Measurements from ENCODE around the gene SULT1B1. TPM values are rescaled to one million over a fixed set of nuclear protein-coding genes. Genes with fewer than 3 reads are reported as not detected.

SULT1B1 gene
- total and polyA plus RNA-seq, 12 donors: 0.22 to 2.7 (median 0.44) TPM

- 75 to 85% methylated on average over 6 of the region's 6 CpGs for WGBS, 2 donors
- intact Hi-C loops (cut with DNase I): no loop called here
- DNase-seq: no peak
- peak overlapping the region in 1 of 10 donors; percentile 70 for H3K27ac ChIP-seq
- H3K27me3 ChIP-seq: no peaks in the 10 kb centered on the region
- no peak for TF ChIP-seq CTCF (IDR thresholded peaks at IDR 0.05)
- H3K9me3 ChIP-seq: no peaks in the 10 kb centered on the region
- H3K36me3 ChIP-seq: no peaks in the 10 kb centered on the region
- H3K4me1 ChIP-seq: peaks cover 0 to 16% (median 0%) of the 10 kb centered on the region in 9 donors
- peak overlapping the region in 1 of 10 donors; percentile 30 for H3K4me3 ChIP-seq
- no peak for ATAC-seq
These were observed 1.2 kb downstream of the SULT1B1 start for GRCh38 chr4:69759189-69759604.

GRCh38 chr4:69757464-69757863 is 3.0 kb downstream of the SULT1B1 start:
- intact Hi-C loops (cut with DNase I): no loop called here
- no peak for ATAC-seq
- no peaks in the 10 kb centered on the region for H3K9me3 ChIP-seq
- no peak overlapping the region for H3K4me3 ChIP-seq
- 90 to 95% methylated on average over 2 of the region's 2 CpGs for WGBS, 2 donors
- no peak for DNase-seq
- no peak overlapping the region for H3K27ac ChIP-seq
- H3K4me1 ChIP-seq: peaks cover 0 to 11% (median 0%) of the 10 kb centered on the region in 9 donors
- no peaks in the 10 kb centered on the region for H3K36me3 ChIP-seq
- no peaks in the 10 kb centered on the region for H3K27me3 ChIP-seq
- TF ChIP-seq CTCF (IDR thresholded peaks at IDR 0.05): no peak

DNA sequence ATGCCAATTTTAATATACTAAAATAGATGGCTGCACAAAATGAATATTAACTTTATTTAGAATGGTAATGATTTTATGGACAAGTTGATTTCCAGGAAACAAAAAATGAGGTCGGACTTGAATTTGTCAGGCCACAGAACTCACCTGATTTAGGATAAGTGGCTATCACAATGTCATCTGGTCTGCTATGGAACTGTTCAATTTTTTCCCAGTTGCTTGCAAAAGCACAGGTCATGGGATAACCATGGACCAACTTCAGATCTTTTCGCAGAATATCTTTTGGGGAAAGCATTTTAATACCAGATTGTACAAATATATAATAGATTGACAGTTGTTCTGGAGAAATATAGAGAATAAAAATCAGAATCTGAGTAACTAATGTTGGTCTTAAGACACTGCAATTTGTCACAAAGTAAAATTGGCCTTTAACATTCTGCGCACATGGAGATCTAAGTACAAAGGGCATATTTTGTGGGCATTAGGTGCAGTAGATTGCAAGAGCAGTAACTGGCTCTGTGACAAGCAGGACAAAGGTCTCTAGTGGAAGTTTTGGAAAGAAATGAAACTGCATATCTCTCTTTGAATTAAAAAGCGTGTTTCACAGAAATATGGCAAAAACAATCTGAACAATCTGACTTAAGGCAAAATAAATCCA is 5.4 kb downstream of the SULT1B1 start:
- no peak for ATAC-seq
- H3K9me3 ChIP-seq: peaks cover 0 to 8% (median 0%) of the 10 kb centered on the region in 11 donors
- DNase-seq: no peak
- H3K27me3 ChIP-seq: no peaks in the 10 kb centered on the region
- TF ChIP-seq CTCF (IDR thresholded peaks at IDR 0.05): no peak
- H3K36me3 ChIP-seq: no peaks in the 10 kb centered on the region
- H3K27ac ChIP-seq: no peak overlapping the region
- WGBS, 2 donors: 82 to 85% methylated on average over 4 of the region's 4 CpGs
- intact Hi-C loops (cut with DNase I): no loop called here
- H3K4me3 ChIP-seq: no peak overlapping the region
- peaks cover 0 to 16% (median 0%) of the 10 kb centered on the region in 9 donors for H3K4me1 ChIP-seq

GRCh38 chr4:69753686-69754085 is 6.7 kb downstream of the SULT1B1 start:
- H3K36me3 ChIP-seq: no peaks in the 10 kb centered on the region
- peaks cover 0 to 15% (median 0%) of the 10 kb centered on the region in 9 donors for H3K4me1 ChIP-seq
- no peak for DNase-seq
- no peaks in the 10 kb centered on the region for H3K27me3 ChIP-seq
- intact Hi-C loops (cut with DNase I): no loop called here
- no peak overlapping the region for H3K4me3 ChIP-seq
- 61 to 78% methylated on average over 1 of the region's 1 CpG for WGBS, 2 donors
- H3K27ac ChIP-seq: no peak overlapping the region
- no peak for TF ChIP-seq CTCF (IDR thresholded peaks at IDR 0.05)
- no peak for ATAC-seq
- H3K9me3 ChIP-seq: peaks cover 0 to 8% (median 0%) of the 10 kb centered on the region in 11 donors
